ENCODE data around the gene ATAD2B.
"Not testable (repeated sequence)": the region's sequence is repeated elsewhere in the genome, so short reads cannot be mapped to it uniquely, and the experiment has no call there.

Gene ATAD2B

DNA sequence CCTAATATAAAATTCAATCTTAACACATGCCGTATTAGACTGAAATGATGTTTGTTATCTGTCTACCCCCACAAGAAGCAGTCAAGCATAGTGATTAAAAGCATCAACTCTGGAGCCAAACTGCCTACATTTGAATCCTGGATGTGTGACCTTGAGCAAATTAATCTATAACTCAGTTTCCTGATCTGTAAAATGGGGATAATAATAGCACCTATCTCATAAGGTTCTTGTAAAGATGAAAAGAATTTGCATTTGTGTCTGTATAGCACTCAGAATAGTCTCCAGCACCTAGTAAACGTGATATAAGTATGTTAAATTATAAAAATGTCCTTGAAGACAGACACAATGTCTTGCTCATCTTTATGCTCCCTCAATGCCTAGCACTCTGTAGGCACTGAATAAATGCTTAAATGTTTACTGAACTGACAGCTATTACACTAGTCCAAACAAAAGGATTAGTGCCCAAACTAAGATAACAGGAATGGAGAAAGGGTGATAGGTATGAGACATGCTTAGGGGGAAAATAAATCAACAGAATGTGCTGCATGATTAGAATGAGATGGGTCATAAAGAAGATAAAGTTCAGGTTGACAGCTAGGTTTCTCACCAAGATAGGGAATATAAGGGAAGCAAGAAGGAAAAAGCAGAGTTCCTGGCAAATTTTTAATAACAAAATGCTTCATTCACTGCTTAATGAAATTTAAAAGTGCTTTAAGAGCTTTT is 180.6 kb downstream of the ATAD2B start:
- no peak for DNase-seq (ENCODE audit: low read depth, low spot score)

DNA sequence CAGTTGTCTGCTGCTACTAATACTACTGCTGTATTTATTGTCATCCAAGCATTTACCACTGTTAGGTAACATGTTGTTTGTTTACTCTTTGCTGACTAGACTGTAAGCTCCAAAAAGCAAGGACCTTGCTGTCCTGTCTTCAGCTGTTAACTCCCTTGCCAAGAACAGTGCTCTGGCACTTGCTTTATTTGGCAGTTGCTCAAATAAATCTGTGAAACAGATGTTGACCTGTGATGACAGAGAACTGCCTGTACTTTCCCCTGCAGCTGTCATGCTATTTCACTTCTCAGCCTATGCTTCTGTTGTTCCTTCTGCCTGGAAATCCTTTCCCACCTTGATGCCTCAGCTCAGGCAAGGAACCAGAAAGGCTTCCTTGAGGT is 181.2 kb downstream of the ATAD2B start:
- DNase-seq (ENCODE audit: low read depth, low spot score): no peak

DNA sequence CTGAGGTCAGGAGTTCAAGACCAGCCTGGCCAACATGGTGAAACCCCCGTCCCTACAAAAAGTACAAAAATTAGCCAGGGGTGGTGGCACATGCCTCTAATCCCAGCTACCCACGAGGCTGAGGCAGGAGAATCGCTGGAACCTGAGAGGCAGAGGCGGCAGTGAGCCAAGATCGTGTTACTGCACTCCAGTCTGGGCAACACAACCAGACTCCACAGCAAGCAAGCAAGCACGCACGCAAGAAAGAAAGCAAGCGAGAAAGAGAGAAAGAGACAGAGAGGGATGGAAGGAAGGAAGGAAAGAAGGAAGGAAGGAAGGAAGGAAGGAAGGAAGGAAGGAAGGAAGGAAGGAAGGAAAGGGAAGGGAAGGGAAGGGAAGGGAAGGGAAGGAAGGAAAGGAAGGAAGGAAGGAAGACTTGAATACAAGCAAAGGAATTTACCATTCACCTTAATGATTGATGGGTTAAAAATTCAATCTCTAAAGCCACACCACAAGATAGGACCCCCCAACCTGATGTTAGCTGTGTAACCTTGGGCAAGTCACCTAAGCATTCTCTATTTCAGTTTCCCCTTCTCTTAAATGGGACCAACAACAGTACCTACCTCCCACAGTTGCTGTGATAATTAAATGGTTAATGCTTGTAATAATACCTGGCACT is 181.7 kb downstream of the ATAD2B start:
- no peak for DNase-seq (ENCODE audit: low read depth, low spot score)

DNA sequence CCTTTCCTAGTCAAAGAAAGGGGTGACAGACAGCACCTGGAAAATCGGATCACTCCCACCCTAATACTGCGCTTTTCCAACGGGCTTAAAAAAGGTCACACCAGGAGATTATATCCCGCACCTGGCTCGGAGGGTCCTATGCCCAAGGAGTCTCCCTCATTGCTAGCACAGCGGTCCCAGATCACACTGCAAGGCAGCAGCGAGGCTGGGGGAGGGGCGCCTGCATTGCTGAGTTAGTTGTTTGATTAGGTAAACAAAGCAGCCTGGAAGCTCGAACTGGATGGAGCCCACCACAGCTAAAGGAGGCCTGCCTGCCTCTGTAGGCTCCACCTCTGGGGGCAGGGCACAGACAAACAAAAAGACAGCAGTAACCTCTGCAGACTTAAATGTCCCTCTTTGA is 190.1 kb downstream of the ATAD2B start:
- DNase-seq (ENCODE audit: low read depth, low spot score): not testable (repeated sequence)

DNA sequence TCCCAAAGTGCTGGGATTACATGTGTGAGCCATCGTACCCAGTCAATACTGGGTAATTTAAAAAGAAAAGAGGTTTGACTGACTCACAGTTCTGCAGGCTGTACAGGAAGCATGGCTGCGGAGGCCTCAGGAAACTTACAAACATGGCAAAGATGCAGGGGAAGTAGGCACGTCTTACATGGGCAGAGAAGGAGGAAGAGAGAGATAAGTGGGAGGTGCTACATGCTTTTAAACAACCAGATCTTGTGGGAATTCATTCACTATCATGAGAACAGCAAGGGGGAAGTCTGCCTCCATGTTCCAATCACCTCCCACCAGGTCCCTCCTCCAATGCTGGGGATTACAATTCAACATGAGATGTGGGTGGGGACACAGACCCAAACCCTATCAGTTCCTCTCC is 192.5 kb downstream of the ATAD2B start:
- DNase-seq (ENCODE audit: low read depth, low spot score): no peak

DNA sequence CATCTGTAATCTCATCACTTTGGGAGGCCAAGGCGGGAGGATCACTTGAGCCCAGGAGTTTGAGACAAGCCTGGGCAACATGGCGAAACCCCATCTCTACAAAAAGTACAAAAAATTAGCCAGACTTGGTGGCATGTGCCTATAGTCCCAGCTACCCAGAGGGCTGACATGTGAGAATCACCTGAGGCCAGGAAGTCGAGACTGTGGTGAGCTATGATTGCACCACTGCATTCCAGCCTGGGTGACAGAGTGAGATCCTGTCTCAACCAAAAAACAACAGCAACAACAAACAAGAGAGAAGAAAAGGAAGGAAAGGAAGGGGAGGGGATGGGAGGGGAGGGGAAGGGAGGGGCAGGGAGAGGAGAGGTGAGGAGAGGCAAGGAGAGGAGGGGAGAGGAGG is 203.9 kb downstream of the ATAD2B start:
- DNase-seq (ENCODE audit: low read depth, low spot score): not testable (repeated sequence)

DNA sequence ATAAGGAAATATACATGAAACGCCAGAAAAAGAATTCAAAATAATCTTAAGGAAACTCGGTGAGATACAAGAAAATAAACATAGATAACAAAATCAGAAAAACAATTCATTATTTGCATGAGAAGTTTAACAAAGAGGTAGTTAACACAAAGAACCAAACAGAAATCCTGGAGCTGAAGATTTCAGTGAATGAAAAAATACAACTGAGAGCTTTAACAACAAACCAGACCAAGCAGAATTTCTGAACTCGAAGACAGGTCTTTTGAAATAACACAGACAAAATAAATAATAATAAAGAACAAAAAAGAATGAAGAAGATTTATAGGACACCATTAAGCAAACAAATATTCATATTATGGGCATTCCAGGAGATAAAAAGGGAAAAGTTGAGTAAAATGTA is 204.7 kb downstream of the ATAD2B start:
- no peak for DNase-seq (ENCODE audit: low read depth, low spot score)

DNA sequence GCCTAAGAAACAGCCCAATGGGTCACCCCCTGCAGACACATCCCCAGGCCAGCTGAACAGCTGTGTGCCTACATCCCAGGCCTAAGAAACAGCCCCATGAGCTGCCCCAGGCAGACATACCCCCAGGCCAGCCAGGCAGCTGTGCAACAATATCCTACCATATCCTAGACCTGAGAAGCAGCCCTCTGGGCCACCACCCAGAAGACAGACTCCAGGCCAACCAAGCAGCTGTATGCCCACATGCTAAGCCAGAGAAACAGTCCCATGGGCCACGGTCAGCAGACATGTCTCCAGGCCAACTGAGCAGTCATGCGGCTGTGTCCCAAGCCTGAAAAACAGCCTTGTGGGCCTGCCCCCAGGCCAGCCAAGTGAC is 205.5 kb downstream of the ATAD2B start:
- no peak for DNase-seq (ENCODE audit: low read depth, low spot score)

DNA sequence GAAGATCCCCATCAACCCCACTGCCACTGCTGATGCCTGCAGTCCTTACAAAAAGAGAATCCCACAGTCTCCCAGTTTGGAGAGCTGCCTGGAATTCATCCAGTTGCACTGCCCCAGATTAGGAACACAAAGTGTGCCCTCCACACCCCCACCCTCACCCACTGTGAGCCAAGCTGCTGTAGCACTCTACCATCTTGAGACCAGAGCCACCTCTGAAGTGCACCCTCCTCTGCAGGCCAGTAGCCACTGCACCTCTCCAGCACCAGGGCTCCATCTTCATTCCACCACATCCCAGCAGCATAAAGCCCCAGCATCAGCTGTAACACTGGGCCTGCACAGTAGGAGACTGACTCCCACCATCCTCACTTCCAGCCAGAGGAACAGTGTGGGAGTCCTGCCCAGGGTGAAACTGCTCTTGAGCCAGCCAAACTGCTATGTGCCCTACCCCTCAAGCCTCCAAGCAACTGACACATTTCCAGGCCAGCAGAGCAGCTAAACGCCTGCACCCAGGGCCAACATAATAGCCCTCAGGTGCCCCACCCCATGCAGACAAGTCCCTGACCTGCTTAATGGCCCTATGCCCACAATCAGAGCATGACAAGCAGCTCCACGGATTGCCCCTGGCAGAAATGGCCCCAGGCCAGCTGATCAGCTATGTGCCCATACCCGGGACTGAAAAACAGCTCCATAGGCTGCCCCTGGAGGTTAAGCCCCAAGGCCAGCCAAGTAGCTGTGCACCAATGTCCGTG is 206.0 kb downstream of the ATAD2B start:
- no peak for DNase-seq (ENCODE audit: low read depth, low spot score)

DNA sequence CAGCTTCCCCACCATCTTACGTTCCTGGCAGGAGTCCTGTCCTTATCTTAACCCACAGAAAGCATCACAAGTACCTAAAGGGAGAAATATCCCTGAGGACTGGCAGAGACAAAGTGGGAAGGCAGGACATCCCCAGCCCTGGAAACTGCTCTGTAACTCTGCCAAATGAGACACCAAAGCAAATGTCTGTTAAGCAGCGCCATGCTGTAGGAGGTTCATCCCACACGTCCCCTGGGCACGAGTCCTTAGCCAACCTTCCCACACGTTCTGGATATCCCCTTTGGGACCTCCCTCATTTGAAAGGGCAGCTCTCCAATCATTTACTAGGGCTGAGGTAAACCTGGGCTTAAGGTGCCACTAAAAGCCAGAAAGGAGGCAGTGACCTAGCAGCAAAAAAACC is 207.2 kb downstream of the ATAD2B start:
- no peak for DNase-seq (ENCODE audit: low read depth, low spot score)

DNA sequence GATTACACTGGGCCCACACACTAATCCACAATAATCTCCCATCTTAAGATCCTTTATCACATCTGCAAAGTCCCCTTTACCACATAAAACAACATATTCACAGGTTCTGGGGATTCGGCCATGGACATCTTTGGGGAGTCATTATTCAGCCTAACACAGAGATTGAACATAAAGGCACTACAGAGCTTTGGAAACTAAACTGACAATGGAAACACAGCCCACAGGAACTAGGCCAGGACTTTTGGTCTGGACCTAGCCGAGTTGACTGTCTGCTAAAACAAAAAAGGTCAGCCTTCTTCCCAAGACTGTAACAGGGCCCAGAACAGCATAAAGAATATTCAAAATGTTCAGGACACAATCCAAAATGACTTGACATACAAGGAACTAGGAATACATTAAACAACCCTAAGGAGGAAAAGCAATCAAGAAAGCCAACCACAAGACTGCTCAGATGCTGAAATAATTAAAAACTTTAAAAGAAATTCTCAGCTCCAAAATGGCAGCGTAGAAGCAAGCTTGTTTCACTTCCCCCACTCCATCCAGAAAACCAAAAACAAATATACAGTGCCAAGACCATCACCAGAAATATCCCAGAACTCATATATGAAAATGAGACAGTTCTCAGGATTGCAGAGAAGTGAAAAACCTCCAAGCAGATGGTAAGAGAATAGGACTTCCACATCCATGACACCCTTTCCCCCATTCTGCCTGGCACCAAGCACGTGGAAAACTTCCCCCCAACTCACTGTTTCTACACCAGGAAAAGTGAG is 207.8 kb downstream of the ATAD2B start:
- no peak for DNase-seq (ENCODE audit: low read depth, low spot score)

DNA sequence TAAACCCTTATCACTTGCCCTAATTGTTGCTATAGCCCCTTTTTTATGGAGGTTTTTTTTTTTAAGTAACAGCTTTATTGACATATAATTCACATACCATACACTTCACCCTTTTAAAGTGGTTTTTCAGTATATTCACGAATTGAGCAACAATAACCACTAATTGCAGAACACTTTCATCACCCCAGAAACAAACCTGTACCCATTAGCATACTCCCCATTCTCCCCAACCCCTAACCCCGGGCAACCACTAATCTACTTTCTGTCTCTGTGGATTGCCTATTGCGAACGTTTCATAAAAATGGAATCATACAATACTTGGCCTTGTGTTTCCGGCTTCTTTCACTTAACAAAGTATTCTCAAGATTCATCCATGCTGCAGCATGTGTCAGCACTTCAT is 213.6 kb downstream of the ATAD2B start:
- DNase-seq (ENCODE audit: low read depth, low spot score): no peak

DNA sequence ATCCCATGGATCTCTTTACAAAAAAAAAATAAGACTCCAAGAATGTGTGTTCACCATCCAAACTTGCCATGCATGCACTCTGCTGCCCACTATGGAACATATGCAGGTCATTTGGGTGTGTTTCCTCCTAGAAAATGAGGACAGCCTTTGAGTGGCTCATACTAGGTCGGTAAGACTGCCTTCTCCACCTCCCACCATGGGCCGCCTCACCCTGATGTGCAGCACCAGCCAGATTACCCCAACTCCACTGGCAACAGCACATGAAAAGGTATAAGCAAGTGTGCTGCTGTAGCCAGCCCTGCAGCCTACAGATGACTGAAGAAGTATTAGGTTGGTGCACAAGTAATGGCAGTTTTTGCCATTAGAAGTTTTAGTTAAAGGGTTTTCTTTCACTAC is 214.2 kb downstream of the ATAD2B start:
- DNase-seq (ENCODE audit: low read depth, low spot score): no peak

DNA sequence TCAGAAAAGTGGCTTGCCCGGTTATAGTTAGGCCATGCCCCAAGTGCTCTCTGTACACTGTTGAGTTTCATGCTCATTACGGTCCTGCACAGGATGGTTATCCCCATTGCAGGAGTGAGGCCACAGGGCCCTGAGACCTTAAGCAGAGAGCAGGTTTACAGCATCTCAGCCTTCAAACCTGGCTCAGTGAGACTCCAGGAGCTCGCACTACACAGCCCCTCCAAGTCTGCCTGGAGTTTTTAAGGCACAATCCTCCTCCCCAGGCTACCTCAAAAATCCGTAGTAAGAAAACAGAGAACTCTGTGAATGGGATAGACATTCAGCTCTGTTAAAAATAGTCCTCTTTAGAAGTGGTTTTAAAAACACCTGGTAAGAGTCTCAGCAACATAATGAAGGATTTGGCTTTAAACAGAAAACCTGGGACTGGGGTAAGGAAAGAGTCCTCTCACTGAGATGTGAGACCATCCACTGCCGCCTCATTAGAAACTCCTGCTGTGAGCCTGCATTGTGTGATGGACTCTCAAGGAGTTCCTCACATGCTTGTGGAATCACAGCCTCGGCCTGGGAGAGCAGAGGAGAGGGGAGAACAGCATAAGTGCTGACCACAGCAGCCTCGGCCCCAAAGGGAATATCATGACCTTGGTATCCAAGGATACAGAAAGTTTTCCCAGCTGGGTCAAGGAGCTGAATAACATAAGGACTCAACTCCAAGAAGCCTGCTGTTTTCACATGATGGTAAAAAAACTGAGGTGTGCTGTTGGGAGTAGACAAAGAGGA is 214.8 kb downstream of the ATAD2B start:
- no peak for DNase-seq (ENCODE audit: low read depth, low spot score)

DNA sequence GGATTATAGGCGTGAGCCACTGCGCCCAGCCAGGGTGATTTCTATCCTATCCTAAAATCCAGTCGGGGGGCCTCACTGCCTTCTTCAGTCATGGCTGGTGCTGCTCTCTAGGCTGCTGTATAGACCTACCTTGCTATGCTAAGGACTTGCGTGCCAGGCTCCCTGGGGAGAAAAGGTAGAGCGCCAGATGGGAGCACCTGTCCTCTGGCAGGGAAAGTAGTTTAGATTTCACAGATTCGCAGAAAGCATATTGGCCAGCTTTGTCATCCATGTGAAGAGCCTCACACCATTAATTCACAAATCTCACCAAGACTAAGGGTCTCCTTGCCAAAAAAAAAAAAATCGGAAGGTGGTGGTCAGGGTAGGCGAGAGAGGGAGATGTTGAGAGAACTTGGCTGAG is 217.6 kb downstream of the ATAD2B start:
- DNase-seq (ENCODE audit: low read depth, low spot score): no peak

DNA sequence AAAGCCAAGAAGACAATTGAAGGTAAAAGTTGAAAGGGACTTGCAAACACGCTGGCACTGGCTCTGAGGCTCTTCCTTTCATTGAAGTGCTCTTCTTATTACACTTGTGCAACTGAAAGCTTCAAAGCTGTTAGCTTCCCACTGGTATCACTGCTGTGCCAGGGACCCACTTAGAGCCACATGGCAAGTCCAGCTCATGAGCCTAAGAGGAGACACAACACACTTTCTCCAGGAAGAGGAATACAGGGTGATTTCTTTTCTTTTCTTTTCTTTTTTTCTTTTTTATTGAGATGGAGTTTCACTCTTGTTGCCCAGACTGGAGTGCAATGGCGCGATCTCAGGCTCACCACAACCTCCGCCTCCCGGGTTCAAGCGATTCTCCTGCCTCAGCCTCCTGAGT is 218.2 kb downstream of the ATAD2B start:
- no peak for DNase-seq (ENCODE audit: low read depth, low spot score)

DNA sequence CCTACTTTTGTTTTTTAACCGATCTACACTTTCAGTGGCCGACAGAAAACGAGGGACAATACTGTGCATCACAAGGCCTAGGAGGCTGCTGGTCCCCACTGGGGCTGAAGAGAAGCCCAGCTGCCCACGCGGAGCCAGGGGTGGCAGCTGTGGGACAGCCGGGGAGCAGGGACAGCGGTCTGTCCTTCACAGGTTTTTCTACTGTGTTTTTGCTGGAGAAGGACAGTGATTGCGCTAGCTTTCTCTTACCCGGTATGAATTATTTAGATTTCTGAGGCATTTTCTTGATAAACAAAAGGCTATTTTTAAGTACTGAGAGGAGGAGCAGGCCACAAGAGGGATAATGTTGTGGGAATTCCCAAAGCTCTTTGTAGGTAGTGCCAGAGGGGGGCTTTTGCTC is 219.8 kb downstream of the ATAD2B start:
- no peak for DNase-seq (ENCODE audit: low read depth, low spot score)

DNA sequence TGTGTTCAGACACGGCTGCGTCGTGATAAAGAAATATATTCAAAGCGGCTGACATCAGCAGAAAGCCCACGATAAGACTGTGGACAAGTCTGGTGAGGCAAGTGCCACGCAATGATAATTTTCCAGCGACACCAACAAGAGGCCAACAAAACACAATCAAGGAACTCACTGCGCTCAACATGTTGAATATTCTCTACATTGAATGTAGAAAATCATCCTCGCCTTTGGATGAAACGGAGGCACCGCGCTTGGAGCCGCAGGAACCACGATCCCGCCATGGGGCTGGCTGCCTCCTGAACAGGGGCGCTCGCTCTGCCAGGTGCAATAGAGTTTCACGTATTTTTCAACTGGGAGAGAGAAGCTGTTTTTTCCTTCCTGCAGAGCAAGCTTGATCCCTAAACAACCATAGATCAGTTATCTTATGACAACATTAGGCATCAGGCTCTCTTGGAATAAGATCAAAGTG is 220.3 kb downstream of the ATAD2B start:
- DNase-seq (ENCODE audit: low read depth, low spot score): no peak

DNA sequence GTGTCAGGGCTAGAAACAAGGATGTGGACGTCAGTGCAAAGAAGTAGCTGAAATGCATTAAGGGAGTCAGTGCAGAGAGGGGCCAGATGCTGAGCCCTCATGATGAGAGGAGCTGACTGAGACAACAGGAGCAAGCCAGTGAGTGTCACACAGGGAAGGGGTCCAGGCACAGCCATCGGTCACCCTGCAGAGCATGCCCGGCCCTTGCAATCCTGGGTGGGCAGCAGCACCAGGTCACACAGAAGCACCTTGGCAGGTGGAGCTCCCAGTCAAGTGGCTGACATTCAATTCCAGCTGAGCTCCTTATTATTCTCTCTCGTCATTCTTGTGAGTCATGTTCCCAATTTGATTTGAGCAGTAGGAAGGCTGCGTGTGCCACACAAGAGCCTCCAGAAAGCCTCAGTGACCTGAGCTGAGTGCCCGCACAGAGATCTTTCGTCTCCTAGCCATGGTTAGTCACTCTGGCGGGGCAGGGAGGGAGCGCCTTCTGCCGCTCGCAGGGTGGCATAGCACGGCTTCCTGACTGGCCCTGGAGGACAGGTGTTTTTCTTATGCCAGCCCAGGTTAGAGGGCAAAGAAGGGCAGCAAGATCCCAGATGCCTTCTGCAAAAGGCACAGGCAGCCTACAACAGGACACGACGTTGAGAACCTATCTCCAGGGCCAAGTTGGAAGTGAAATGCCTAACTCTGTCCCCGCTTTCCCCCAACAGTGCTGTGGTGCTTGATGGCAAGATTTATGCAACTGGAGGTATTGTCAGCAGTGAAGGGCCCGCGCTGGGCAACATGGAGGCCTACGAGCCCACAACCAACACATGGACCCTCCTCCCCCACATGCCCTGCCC is 220.9 kb downstream of the ATAD2B start:
- DNase-seq (ENCODE audit: low read depth, low spot score): no peak

DNA sequence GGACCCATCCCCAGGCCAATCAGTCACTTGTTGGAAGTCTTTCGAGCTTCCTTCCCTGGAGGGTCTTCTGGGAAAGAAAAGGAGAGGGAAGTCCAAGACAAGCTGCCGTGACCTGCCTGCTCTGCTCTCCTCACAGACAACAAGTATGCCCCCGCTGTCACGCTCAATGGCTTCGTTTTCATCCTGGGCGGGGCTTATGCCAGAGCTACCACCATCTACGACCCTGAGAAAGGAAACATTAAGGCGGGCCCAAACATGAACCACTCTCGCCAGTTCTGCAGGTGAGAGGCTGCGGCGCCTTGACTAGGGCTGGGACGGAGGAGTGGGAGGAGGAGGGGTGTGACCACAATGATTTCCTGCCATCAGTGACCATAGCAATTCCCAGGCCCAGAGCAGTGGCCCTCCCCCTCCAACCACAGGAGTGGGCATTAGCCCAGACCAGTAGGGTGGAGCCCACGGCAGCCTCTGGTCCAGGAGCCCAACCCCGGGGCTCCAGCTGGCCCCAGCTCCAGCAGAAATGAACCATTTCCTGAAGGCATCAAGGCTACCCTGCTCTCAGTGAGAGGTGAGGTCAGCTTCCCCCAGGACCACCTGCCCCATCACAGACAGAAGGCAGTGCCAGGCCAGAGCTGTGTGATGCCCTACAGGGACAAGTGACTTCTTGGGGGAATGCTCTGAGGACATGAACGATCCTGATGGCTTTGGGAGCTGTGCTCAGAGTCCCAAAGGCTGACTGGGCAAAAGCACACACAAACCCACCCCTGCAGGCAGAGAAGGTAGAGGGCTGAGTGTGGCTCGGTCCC is 223.1 kb downstream of the ATAD2B start:
- DNase-seq (ENCODE audit: low read depth, low spot score): no peak

All from activated CD4-positive, CD25-positive, alpha-beta regulatory T cell treated with anti-CD3 and anti-CD28 coated beads, Interleukin-2, amount 50 U/mL, for 16 hours (primary cell).